ENCODE data around the gene KNDC1. TPM values are rescaled to one million over a fixed set of nuclear protein-coding genes. Genes with fewer than 3 reads are reported as not detected.

The KNDC1 gene
- total RNA-seq, 1 donor from 2014 or later: 10.3 TPM

DNA sequence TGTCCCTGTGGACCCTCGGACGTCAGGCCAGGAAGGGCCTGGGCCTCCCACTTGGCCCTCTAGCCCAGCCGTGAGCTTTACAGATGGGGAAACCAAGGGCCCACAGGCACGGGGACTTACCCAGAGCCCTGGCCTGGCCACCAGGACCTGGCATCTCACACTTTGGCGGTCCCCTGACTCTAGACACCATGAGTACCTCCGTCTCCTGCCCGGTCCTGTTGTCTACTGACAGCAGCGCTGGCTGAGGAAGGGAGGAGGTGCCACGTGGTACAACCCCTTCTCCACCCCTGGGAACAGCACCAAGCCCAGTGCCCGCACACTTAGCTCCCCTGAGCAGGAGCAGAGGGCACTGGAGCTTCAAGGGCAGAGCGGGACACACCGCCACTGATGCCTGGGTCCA, 46.2 kb upstream of the KNDC1 start:
- intact Hi-C loops (cut with DNase I): no loop called here
- TF ChIP-seq, protein P1, sequence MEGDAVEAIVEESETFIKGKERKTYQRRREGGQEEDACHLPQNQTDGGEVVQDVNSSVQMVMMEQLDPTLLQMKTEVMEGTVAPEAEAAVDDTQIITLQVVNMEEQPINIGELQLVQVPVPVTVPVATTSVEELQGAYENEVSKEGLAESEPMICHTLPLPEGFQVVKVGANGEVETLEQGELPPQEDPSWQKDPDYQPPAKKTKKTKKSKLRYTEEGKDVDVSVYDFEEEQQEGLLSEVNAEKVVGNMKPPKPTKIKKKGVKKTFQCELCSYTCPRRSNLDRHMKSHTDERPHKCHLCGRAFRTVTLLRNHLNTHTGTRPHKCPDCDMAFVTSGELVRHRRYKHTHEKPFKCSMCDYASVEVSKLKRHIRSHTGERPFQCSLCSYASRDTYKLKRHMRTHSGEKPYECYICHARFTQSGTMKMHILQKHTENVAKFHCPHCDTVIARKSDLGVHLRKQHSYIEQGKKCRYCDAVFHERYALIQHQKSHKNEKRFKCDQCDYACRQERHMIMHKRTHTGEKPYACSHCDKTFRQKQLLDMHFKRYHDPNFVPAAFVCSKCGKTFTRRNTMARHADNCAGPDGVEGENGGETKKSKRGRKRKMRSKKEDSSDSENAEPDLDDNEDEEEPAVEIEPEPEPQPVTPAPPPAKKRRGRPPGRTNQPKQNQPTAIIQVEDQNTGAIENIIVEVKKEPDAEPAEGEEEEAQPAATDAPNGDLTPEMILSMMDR (IDR thresholded peaks at IDR 0.05): no peak
- H3K36me3 ChIP-seq: no peaks in the 10 kb centered on the region
- H3K27me3 ChIP-seq (ENCODE audit: low read depth): peaks cover 4% of the 10 kb centered on the region
- no peaks in the 10 kb centered on the region for H3K4me1 ChIP-seq
- no peak overlapping the region for H3K27ac ChIP-seq
- no peaks in the 10 kb centered on the region for H3K9me3 ChIP-seq
- DNase-seq (no peak), ATAC-seq (no peak)
- no peak overlapping the region for H3K4me3 ChIP-seq

DNA sequence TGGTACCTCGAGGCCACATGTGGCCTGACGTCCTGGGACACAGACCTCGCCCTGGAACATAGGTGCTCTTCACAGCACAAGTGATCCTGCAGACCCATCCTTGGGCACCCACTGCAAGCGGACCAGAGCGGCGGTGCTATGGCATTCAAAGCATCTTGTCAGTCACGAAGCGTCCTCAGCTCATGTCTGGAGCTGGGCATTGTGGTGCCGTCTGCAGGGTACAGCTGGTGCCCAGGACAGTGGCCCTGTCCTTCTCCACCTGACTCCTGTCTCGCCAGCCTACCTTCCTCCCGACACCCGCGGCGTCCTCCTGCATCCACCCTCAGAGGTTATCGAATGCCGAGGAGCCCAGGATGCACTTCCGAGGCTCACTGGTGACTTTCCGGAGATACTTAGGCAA, 45.8 kb upstream of the KNDC1 start:
- TF ChIP-seq, protein P1 (IDR thresholded peaks at IDR 0.05): no peak
- H3K4me1 ChIP-seq: no peaks in the 10 kb centered on the region
- DNase-seq (no peak), ATAC-seq (no peak)
- no peak overlapping the region for H3K27ac ChIP-seq
- intact Hi-C loops (cut with DNase I): no loop called here
- H3K27me3 ChIP-seq (ENCODE audit: low read depth): peaks cover 4% of the 10 kb centered on the region
- no peak overlapping the region for H3K4me3 ChIP-seq
- no peaks in the 10 kb centered on the region for H3K9me3 ChIP-seq
- no peaks in the 10 kb centered on the region for H3K36me3 ChIP-seq

DNA sequence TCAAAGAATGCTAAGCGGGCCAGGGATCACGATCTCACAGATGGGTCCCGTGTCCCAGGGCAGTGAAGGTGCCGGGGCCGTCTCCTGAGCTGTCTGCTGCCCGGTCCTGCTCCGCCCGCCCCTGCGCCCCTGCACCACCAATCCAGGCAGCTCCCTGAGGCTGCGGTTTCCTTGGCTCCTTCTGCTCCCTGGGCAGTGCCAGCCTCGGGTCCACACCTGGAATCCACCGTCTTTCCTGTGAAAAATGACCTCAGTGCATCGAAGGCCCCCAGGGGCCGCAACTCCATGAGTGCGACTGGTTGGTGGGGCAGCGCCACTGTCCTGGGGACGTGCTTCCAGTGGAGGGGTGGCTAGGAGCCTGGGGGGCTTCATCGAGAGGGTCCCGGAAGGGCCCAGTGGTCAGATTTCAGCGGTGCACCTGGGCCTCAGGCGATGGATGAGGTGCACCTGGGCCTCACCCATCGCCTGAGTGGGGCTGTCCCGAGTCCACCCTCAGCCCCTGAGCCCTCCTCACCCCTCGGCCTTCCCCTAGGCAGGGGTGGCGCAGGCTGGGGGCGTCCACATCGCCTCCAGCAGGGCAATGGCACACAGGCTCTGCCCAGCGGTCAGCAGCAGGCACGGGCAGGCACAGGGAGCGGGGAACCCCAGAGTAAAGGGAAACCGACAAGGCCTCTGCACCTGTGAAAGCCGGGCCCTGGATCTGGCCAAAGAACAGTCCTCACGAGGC, 45.1 kb upstream of the KNDC1 start:
- H3K27me3 ChIP-seq (ENCODE audit: low read depth): peaks cover 4% of the 10 kb centered on the region
- TF ChIP-seq, protein P1 (IDR thresholded peaks at IDR 0.05): no peak
- no peaks in the 10 kb centered on the region for H3K4me1 ChIP-seq
- intact Hi-C loops (cut with DNase I): no loop called here
- no peaks in the 10 kb centered on the region for H3K36me3 ChIP-seq
- H3K9me3 ChIP-seq: no peaks in the 10 kb centered on the region
- no peak for ATAC-seq
- no peak for DNase-seq
- H3K27ac ChIP-seq: no peak overlapping the region
- no peak overlapping the region for H3K4me3 ChIP-seq

DNA sequence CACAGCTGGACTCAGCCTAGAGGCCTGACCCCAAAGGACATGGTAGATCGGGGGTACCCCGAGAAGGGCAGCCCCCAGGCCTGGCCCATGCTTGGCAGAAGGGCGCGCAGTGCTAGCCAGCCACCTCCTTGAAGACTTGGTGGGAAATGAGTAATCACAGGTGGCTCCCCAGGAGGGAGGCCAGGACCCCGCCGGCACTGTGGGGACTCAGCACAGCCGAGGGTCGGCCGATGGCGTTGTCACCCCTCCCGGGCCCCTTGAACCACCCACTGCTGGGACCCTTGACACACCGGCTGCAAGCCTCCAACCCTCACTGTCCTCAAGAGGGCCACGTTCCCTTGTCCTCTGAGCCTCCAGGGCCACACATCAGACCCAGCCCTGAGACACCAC, 44.6 kb upstream of the KNDC1 start:
- TF ChIP-seq, protein P1 (IDR thresholded peaks at IDR 0.05): no peak
- Histone ChIP-seq H3K9me3 (no peaks in the 10 kb centered on the region), H3K27ac (no peak overlapping the region), H3K4me3 (no peak overlapping the region), H3K27me3 (ENCODE audit: low read depth) (peaks cover 4% of the 10 kb centered on the region), H3K36me3 (no peaks in the 10 kb centered on the region), H3K4me1 (no peaks in the 10 kb centered on the region)
- DNase-seq: no peak
- intact Hi-C loops (cut with DNase I): no loop called here
- peak in 1 of 2 donors; percentile 7 for ATAC-seq

DNA sequence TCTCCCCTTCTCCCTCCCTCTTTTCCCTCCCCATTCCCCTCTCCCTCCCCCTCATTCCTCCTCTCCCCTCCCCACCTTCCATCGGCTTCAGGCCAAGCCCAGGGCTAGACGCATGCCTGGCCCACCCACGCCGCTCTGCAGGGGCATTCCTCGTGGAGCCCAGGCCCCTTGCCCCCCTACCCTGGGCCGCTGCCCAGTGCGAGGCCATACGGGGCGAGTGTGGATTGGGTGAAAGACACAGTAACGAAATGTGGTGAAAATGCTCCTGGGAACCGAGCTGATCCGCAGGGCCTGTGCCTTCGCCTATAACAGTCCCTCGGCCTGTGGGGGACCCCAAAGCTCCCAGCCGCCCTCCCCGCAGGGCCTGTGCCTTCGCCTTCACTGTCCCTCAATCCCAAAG, 44.0 kb upstream of the KNDC1 start:
- no peaks in the 10 kb centered on the region for H3K4me1 ChIP-seq
- DNase-seq (no peak), ATAC-seq (peak in 1 of 2 donors; percentile 26)
- no peaks in the 10 kb centered on the region for H3K36me3 ChIP-seq
- peaks cover 4% of the 10 kb centered on the region for H3K27me3 ChIP-seq (ENCODE audit: low read depth)
- no peak overlapping the region for H3K4me3 ChIP-seq
- no peak overlapping the region for H3K27ac ChIP-seq
- intact Hi-C loops (cut with DNase I): no loop called here
- H3K9me3 ChIP-seq: no peaks in the 10 kb centered on the region
- TF ChIP-seq, protein P1 (IDR thresholded peaks at IDR 0.05): no peak

Measured in lower lobe of right lung (tissue), 2 donors.